KMS-11 (cell line): ENCODE data around the gene ZBTB7C.
"Not testable (repeated sequence)": the region's sequence is repeated elsewhere in the genome, so short reads cannot be mapped to it uniquely, and the experiment has no call there.

Source experiments
- H2AFZ ChIP-seq: fragments of 200-600 bp; sonication (generic); 2 replicates; pipeline ENCODE4 v1.6.1; 2016; ENCODE audit warnings: antibody characterized with exemption, mixed run types, low read depth
- H3K27ac ChIP-seq: fragments of 200-600 bp; sonication (generic); 2 replicates; pipeline ENCODE4 v1.6.1; 2016; ENCODE audit warnings: mild to moderate bottlenecking, mixed run types
- H3K27me3 ChIP-seq: fragments of 200-600 bp; sonication (generic); 2 replicates; pipeline ENCODE4 v1.6.1; 2017; ENCODE audit warnings: mild to moderate bottlenecking, low read depth, mixed run types, moderate library complexity; ENCODE audit not compliant: insufficient read depth
- H3K36me3 ChIP-seq: fragments of 200-600 bp; sonication (generic); 2 replicates; pipeline ENCODE4 v1.6.1; 2017; ENCODE audit warnings: mild to moderate bottlenecking, mixed run types; ENCODE audit not compliant: insufficient read depth
- H3K4me1 ChIP-seq: fragments of 200-600 bp; sonication (generic); 2 replicates; pipeline ENCODE4 v1.6.1; 2016; ENCODE audit warnings: mild to moderate bottlenecking, low read depth, mixed run types; ENCODE audit not compliant: poor library complexity, severe bottlenecking
- H3K4me2 ChIP-seq: fragments of 200-600 bp; sonication (generic); 2 replicates; pipeline ENCODE4 v1.7.0; 2016; ENCODE audit warnings: mild to moderate bottlenecking, mixed run types
- H3K4me3 ChIP-seq: fragments of 200-600 bp; sonication (generic); IDR thresholded peaks from 2 replicates; pipeline ENCODE4 v1.6.1; 2017; ENCODE audit warnings: low read depth, low read length, mixed read lengths; ENCODE audit not compliant: insufficient read depth
- H3K79me2 ChIP-seq: fragments of 200-600 bp; sonication (generic); 2 replicates; pipeline ENCODE4 v1.6.1; 2016; ENCODE audit warnings: low read depth, mixed run types; ENCODE audit not compliant: insufficient read depth
- H3K9ac ChIP-seq: fragments of 200-600 bp; sonication (generic); 2 replicates; pipeline ENCODE4 v1.6.1; 2016; ENCODE audit warnings: mild to moderate bottlenecking, mixed run types
- H4K20me1 ChIP-seq: fragments of 200-600 bp; sonication (generic); 2 replicates; pipeline ENCODE4 v1.6.1; 2016; ENCODE audit warnings: mild to moderate bottlenecking, mixed run types; ENCODE audit not compliant: insufficient read depth
- CTCF ChIP-seq: fragments of 200-600 bp; sonication (generic); conservative IDR thresholded peaks from 2 replicates; pipeline ENCODE4 v1.6.1; 2017; ENCODE audit warnings: low read depth, mild to moderate bottlenecking, antibody characterized with exemption, low read length, moderate library complexity, mixed read lengths

Gene ZBTB7C

GRCh38 chr18:48436907-48437306, 27.7 kb upstream of the ZBTB7C start:
- H3K4me2 ChIP-seq = no peak overlapping the region
- H3K27ac ChIP-seq = no peak overlapping the region
- H3K36me3 ChIP-seq = no peaks in the 10 kb centered on the region
- H4K20me1 ChIP-seq = no peaks in the 10 kb centered on the region
- no peak overlapping the region for H3K4me3 ChIP-seq
- no peak overlapping the region for H3K9ac ChIP-seq
- no peak for TF ChIP-seq CTCF
- peaks cover 2% of the 10 kb centered on the region for H3K4me1 ChIP-seq
- no peak overlapping the region for H2AFZ ChIP-seq
- H3K79me2 ChIP-seq = no peaks in the 10 kb centered on the region
- H3K27me3 ChIP-seq = no peaks in the 10 kb centered on the region

- not testable (repeated sequence) for H3K36me3 ChIP-seq, H3K4me3 ChIP-seq, H2AFZ ChIP-seq, H4K20me1 ChIP-seq, H3K79me2 ChIP-seq, H3K4me1 ChIP-seq, H3K27ac ChIP-seq, H3K4me2 ChIP-seq, H3K9ac ChIP-seq, H3K27me3 ChIP-seq
Measured at GRCh38 chr18:48434382-48434781, 25.2 kb upstream of the ZBTB7C start.

GRCh38 chr18:48433541-48433940, 24.4 kb upstream of the ZBTB7C start:
- Histone ChIP-seq H3K27me3 (no peaks in the 10 kb centered on the region), H3K36me3 (no peaks in the 10 kb centered on the region), H3K4me1 (peaks cover 9% of the 10 kb centered on the region), H4K20me1 (no peaks in the 10 kb centered on the region), H3K79me2 (no peaks in the 10 kb centered on the region), H3K4me3 (no peak overlapping the region), H2AFZ (no peak overlapping the region), H3K9ac (no peak overlapping the region), H3K27ac (no peak overlapping the region), H3K4me2 (no peak overlapping the region)
- TF ChIP-seq CTCF = no peak

- H3K4me1 ChIP-seq = peaks cover 9% of the 10 kb centered on the region
- TF ChIP-seq CTCF = no peak
- no peak overlapping the region for H3K4me2 ChIP-seq
- no peaks in the 10 kb centered on the region for H3K36me3 ChIP-seq
- no peak overlapping the region for H3K9ac ChIP-seq
- H2AFZ ChIP-seq = no peak overlapping the region
- H4K20me1 ChIP-seq = no peaks in the 10 kb centered on the region
- no peak overlapping the region for H3K27ac ChIP-seq
- no peaks in the 10 kb centered on the region for H3K27me3 ChIP-seq
- no peak overlapping the region for H3K4me3 ChIP-seq
- no peaks in the 10 kb centered on the region for H3K79me2 ChIP-seq
Measured at GRCh38 chr18:48430150-48430549, 21.0 kb upstream of the ZBTB7C start.

GRCh38 chr18:48428475-48429177, 19.4 kb upstream of the ZBTB7C start:
- no peaks in the 10 kb centered on the region for H3K36me3 ChIP-seq
- no peaks in the 10 kb centered on the region for H3K79me2 ChIP-seq
- H3K4me3 ChIP-seq = no peak overlapping the region
- TF ChIP-seq CTCF = no peak
- no peak overlapping the region for H3K4me2 ChIP-seq
- H3K27me3 ChIP-seq = no peaks in the 10 kb centered on the region
- H3K27ac ChIP-seq = no peak overlapping the region
- no peak overlapping the region for H3K9ac ChIP-seq
- peaks cover 9% of the 10 kb centered on the region for H3K4me1 ChIP-seq
- no peaks in the 10 kb centered on the region for H4K20me1 ChIP-seq
- H2AFZ ChIP-seq = no peak overlapping the region
